Effector memory CD4-positive, alpha-beta T cell (primary cell): ENCODE results near the gene TSPAN11.

ENCODE experiments used
- DNase-seq, 3 donors: peaks; one replicate each; pipeline ENCODE4 v3.0.0-alpha.2; 2020
- H3K27ac ChIP-seq: 2 replicates; pipeline ENCODE4 v1.7.0; 2013; ENCODE audit warnings: mild to moderate bottlenecking, low read length, moderate library complexity; ENCODE audit not compliant: insufficient read depth, poor library complexity, severe bottlenecking
- H3K27me3 ChIP-seq: replicated peaks from 2 replicates; pipeline ENCODE4 v1.7.0; 2013; ENCODE audit warnings: mild to moderate bottlenecking, low read length; ENCODE audit not compliant: insufficient read depth, control insufficient read depth, poor library complexity, severe bottlenecking
- H3K36me3 ChIP-seq: 2 replicates; pipeline ENCODE4 v1.7.0; 2013; ENCODE audit warnings: mild to moderate bottlenecking, low read length, moderate library complexity; ENCODE audit not compliant: control insufficient read depth, insufficient read depth
- H3K4me1 ChIP-seq: 2 replicates; pipeline ENCODE4 v1.7.0; 2013; ENCODE audit warnings: low read length, mild to moderate bottlenecking; ENCODE audit not compliant: control insufficient read depth, insufficient read depth, poor library complexity, severe bottlenecking
- H3K4me3 ChIP-seq: 2 replicates; pipeline ENCODE4 v1.7.0; 2013; ENCODE audit warnings: low read length, low read depth, mild to moderate bottlenecking; ENCODE audit not compliant: insufficient read depth, poor library complexity, severe bottlenecking
- H3K9me3 ChIP-seq: 2 replicates; pipeline ENCODE4 v1.7.0; 2013; ENCODE audit warnings: mild to moderate bottlenecking, low read length, moderate library complexity; ENCODE audit not compliant: control insufficient read depth

Gene TSPAN11

GRCh38 chr12:30969006-30969405, 42.5 kb downstream of the TSPAN11 start:
- no peaks in the 10 kb centered on the region for H3K36me3 ChIP-seq
- no peaks in the 10 kb centered on the region for H3K27me3 ChIP-seq
- H3K4me3 ChIP-seq = no peak overlapping the region
- no peak for DNase-seq
- H3K4me1 ChIP-seq = no peaks in the 10 kb centered on the region
- H3K9me3 ChIP-seq = no peaks in the 10 kb centered on the region
- H3K27ac ChIP-seq = no peak overlapping the region

GRCh38 chr12:30969606-30970395, 43.3 kb downstream of the TSPAN11 start:
- Histone ChIP-seq H3K36me3 (no peaks in the 10 kb centered on the region), H3K9me3 (no peaks in the 10 kb centered on the region), H3K4me3 (no peak overlapping the region), H3K4me1 (no peaks in the 10 kb centered on the region), H3K27ac (no peak overlapping the region), H3K27me3 (no peaks in the 10 kb centered on the region)
- DNase-seq = no peak

- H3K9me3 ChIP-seq = no peaks in the 10 kb centered on the region
- H3K27me3 ChIP-seq = no peaks in the 10 kb centered on the region
- no peak overlapping the region for H3K4me3 ChIP-seq
- no peaks in the 10 kb centered on the region for H3K4me1 ChIP-seq
- DNase-seq = no peak
- H3K27ac ChIP-seq = no peak overlapping the region
- no peaks in the 10 kb centered on the region for H3K36me3 ChIP-seq
Observed at GRCh38 chr12:30970559-30971197, 44.1 kb downstream of the TSPAN11 start.

GRCh38 chr12:30972035-30972434, 45.5 kb downstream of the TSPAN11 start:
- no peak for DNase-seq
- Histone ChIP-seq H3K36me3 (no peaks in the 10 kb centered on the region), H3K27me3 (no peaks in the 10 kb centered on the region), H3K4me1 (no peaks in the 10 kb centered on the region), H3K9me3 (no peaks in the 10 kb centered on the region), H3K4me3 (no peak overlapping the region), H3K27ac (no peak overlapping the region)

GRCh38 chr12:30973175-30973574, 46.6 kb downstream of the TSPAN11 start:
- H3K27me3 ChIP-seq = no peaks in the 10 kb centered on the region
- H3K4me3 ChIP-seq = no peak overlapping the region
- DNase-seq = no peak
- no peak overlapping the region for H3K27ac ChIP-seq
- H3K9me3 ChIP-seq = no peaks in the 10 kb centered on the region
- H3K36me3 ChIP-seq = no peaks in the 10 kb centered on the region
- H3K4me1 ChIP-seq = no peaks in the 10 kb centered on the region

GRCh38 chr12:30973830-30974229, 47.3 kb downstream of the TSPAN11 start:
- Histone ChIP-seq H3K4me3 (no peak overlapping the region), H3K27me3 (no peaks in the 10 kb centered on the region), H3K36me3 (no peaks in the 10 kb centered on the region), H3K27ac (no peak overlapping the region), H3K9me3 (no peaks in the 10 kb centered on the region), H3K4me1 (no peaks in the 10 kb centered on the region)
- no peak for DNase-seq

- H3K27me3 ChIP-seq = no peaks in the 10 kb centered on the region
- H3K4me3 ChIP-seq = no peak overlapping the region
- no peaks in the 10 kb centered on the region for H3K36me3 ChIP-seq
- H3K4me1 ChIP-seq = no peaks in the 10 kb centered on the region
- H3K9me3 ChIP-seq = no peaks in the 10 kb centered on the region
- H3K27ac ChIP-seq = no peak overlapping the region
- DNase-seq = no peak
Observed at GRCh38 chr12:30974746-30975500, 48.4 kb downstream of the TSPAN11 start.

- Histone ChIP-seq H3K27ac (no peak overlapping the region), H3K4me1 (no peaks in the 10 kb centered on the region), H3K9me3 (no peaks in the 10 kb centered on the region), H3K36me3 (no peaks in the 10 kb centered on the region), H3K4me3 (no peak overlapping the region), H3K27me3 (no peaks in the 10 kb centered on the region)
- no peak for DNase-seq
Observed at GRCh38 chr12:30975581-30975980, 49.0 kb downstream of the TSPAN11 start.

- Histone ChIP-seq H3K9me3 (no peaks in the 10 kb centered on the region), H3K27ac (no peak overlapping the region), H3K27me3 (no peaks in the 10 kb centered on the region), H3K4me1 (no peaks in the 10 kb centered on the region), H3K36me3 (no peaks in the 10 kb centered on the region), H3K4me3 (no peak overlapping the region)
- DNase-seq = no peak
Observed at GRCh38 chr12:30976206-30976605, 49.7 kb downstream of the TSPAN11 start.

GRCh38 chr12:30977124-30977523, 50.6 kb downstream of the TSPAN11 start:
- Histone ChIP-seq H3K27me3 (no peaks in the 10 kb centered on the region), H3K4me3 (no peak overlapping the region), H3K27ac (no peak overlapping the region), H3K4me1 (no peaks in the 10 kb centered on the region), H3K9me3 (no peaks in the 10 kb centered on the region), H3K36me3 (no peaks in the 10 kb centered on the region)
- no peak for DNase-seq
